ENCODE results near the gene RPH3AL.
"Not testable (repeated sequence)": the region's sequence is repeated elsewhere in the genome, so short reads cannot be mapped to it uniquely, and the experiment has no call there.

The RPH3AL gene

DNA sequence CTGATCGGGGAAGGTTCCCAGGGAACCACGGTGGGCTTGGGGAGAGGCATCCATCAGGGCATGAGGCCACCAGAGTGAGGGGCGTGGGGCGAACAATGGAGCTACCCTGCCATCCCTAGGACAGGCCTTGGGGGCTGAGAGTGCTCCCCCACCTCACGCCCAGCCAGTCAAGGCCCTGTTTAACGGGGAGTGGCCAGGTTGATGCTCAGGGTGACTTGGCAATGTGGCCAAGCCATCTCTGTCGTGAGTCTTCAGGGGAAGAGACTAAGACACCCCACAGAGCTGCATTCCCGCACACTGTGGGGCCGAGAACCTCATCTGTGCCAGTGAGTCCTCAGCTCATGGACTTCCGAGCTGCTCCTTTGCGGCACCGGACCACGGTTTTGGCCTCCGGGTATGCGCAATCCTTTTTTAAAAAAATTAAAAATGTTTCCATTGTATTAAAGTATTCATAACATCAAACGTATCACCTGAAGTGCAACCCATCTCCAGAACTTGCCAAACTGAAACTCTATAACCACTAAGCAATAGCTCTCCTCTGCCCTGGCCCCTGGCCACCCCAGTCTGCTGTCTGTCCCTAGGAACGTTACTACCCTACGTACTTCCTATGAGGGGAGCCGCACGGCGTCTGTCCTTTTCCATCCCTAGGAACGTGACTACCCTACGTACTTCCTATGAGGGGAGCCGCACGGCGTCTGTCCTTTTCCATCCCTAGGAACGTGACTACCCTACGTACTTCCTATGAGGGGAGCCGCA lies 99.3 kb downstream of the RPH3AL start:
- no peak for DNase-seq

DNA sequence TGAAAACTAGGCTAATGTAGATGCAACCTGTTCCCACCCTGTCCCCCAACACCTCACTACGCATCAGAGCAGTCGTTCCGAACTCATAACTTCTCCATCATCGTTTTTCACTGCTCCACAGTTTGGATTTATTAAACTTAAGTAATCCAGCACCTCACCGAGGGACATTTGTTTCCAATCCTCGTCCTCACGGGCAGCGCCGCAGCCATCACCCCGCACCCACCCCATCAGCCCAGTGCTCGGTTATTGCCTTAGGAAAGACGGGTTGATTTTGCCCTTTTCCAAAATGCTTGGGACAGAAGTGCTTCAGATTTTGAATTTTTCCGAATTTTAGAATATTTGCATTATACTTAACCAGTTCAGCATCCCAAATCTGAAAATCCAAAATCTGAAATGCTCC lies 100.2 kb downstream of the RPH3AL start:
- no peak for DNase-seq

DNA sequence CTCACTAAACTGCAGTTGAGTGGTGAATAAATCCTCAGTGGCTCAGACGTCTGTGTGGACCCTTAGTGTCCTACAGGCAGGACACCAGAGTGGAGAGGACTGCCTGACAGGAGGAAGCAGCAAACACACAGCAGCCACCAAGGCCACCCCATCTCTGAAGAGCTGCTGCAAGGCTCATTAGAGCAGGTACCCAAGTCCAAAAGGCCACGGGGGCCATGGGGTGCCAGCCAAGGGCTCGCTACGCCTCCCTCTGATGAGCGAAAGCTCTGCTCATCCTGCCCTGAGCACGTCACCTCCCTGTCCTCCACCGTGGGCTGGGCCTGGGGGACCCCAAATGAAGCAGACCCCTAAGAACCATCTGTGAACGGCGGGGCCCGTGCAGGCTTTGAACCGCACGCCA lies 101.1 kb downstream of the RPH3AL start:
- no peak for DNase-seq

DNA sequence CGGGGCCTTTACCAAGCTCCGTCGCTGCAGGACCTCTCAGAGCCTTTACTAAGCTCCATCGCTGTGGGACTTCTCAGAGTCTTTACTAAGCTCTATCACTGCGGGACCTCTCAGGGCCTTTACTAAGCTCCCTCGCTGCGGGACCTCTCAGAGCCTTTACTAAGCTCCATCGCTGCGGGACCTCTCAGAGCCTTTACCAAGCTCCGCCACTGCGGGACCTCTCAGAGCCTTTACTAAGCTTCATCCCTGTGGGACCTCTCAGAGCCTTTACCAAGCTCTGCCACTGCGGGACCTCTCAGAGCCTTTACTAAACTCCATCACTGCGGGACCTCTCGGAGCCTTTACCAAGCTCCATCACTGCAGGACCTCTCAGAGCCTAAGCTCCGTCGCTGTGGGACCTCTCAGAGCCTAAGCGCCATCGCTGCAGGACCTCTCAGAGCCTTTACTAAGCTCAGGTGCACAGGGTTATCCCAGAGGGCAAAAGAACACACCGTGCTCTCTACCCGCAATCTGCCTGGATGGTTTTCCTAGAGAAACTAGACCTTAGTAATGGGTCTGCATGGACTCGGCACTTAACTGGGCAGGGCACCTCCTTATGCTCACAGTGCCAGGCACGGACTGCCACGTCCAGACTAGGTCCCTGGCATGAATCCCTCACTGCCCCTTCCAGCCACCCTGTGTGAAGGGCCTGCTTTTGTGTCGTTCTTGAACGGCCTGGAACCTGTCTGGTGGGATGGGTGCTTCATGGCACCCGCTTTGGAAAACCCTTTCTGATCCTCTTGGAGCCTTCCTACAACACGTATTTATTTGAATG lies 101.9 kb downstream of the RPH3AL start:
- no peak for DNase-seq

DNA sequence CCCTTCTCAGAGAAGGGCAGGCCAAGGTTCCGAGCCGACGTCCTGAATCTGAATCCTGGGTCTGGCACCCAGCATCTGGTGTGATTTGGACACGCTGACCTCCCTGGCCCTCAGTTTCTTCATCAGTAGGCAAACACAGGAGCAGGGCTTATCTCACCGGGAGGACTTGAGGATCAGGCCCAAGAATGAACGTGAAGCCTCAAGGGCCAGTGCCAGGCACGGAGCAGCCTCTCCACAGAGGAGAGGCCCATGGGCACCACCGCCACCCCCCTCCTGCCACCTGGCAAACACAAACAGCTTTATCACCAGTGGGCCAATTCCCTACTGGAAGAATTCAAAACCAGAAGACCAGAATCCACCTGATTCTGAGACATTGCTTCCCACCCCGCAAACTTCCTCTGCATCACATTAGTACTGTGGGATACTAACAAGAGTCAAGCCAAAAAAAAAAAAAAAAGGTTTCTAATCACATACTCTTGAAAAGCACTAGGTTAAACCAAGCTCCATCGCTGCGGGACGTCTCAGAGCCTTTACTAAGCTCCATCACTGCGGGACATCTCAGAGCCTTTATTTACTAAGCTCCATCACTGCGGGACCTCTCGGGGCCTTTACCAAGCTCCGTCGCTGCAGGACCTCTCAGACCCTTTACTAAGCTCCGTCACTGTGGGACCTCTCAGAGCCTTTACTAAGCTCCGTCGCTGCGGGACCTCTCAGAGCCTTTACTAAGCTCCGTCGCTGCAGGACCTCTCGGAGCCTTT lies 103.2 kb downstream of the RPH3AL start:
- no peak for DNase-seq

DNA sequence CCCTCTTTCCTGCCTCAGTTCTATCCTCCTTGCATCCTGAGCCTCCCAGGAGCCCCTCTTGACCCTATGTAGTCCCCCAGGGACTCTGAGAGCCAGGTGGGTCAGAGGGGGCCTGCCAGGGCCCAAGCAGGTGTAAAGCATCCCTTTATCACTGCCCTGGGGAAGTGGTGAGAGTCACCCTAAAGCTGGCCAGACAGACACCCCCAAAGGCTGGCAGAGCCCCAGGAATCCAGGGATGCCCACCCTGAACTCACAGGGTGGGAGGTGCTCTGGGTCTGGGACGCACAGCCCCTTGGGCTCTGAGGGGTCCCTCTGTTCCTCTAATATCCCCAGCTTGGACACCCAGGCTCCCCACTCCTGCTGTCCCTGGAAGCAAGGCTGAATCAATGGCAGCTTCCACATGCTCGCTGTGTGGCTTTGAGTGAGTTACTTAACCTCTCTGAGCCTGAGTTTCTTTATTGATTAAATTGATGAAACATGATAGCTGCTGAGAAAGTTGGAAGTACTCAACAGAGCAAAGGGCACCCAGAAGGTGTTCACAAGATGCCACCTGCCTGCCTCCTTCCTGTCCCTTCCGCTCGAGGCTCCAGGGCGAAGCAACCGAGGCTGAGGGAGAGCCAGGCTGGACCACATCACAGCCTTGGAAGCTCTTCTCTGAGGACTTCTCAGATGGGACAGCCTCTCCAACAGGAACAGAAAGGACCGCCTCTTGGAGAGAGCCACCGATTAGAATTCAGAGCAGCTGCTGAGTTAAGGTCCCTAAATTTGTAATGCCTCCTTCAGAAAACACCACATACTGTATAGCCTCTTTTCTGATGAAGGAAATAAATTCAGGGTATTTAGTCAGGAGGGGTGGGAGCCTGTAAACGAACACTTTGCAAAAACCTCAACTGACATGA lies 104.0 kb downstream of the RPH3AL start:
- DNase-seq = no peak

DNA sequence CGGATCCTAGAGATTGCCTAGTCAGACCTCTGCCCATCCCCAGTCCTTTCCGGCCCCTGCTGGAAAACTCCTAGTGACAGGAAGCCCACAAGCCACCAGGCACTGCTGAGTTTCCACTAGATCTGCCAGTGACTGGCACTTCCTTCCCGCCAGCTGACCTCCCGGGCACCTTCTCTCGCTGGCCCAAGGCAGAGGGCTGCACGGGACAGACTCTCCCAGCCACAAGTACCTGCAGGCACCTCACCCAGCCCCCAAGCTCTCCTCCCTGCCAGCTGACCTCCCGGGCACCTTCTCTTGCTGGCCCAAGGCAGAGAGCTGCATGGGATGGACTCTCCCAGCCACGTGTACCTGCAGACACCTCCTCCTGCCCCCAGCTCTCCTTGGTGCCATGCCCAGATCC lies 104.8 kb downstream of the RPH3AL start:
- DNase-seq = no peak

DNA sequence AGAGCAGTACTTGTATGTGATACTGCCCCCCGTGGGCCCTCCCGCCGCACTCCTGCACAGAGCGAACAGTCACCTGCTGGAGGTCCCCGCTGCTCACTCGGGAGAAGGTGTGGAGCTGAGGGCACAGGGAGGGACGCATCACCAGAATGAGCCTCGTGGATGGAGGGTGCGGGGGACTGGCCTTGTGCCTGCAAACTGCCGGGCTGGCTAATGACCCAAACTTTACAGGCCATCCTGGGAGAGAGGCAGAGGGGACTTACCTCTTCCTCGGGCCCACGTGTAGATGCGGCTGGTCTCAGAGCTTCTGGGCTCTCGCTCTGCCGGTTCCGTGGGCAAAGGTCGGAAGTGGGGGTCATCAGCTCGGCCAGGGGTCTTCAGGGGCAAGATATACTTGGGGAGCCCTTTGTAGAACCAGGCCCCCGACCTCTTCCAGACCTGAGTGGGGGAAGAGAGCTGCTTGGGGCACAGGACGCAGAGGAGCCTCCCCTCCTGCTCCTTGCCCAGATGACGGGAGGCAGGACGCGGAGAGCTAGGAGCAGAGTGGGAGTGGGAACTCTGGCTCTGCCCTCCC lies 105.7 kb downstream of the RPH3AL start:
- no peak for DNase-seq

DNA sequence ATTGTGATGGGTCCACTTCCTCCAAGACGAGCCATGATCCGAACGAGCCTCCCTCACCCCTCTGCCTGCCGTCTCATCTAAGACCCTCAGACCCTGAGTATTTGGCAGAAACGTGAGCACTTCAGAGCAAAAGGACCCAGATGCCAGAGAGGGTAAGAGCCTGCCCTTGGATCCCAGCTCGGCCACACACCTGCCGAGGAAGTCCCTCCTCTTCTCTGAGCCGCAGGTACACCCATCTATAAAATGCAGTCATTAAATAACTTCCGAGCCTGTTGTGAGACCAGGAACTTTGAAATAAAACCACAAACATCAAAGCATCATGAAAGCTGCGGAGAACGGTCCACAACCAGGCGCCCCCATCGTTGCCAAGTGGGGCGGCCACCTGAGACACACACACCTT lies 106.4 kb downstream of the RPH3AL start:
- no peak for DNase-seq

DNA sequence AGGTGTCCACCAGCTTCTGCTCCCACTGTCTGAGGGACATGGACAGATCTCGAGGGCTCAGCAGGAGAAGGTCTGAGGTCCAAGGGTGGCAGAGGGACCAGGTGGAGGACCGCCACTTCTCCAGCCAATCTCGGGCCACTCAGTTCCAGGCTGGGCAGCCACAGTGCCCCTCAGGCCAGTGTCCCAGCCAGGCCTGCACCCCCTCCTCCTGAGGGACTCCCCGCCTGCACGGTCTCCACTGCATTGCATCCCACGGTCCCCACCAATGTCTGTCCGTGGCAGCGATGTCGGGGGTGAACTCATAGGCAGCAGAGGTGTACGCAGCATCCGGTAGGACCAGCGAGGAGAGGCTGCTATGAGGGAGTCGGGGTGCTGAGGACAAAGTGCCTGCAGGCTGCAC lies 107.0 kb downstream of the RPH3AL start:
- no peak for DNase-seq

DNA sequence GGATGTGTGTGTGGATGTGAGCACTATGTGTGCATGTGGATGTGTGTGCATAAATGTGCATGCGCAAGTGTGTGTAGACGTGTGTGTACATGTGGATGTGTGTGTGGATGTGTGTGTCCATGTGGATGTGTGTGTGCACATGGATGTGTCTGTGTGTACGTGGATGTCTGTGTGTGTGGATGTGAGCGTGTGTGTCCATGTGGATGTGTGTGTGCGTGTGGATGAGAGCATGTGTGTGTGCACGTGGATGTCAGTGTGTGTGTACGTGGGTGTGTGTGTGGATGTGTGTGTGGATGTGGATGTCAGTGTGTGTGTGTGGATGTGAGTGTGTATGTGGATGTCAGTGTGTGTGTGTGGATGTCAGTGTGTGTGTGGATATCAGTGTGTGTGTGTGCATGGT lies 107.6 kb downstream of the RPH3AL start:
- DNase-seq = no peak

DNA sequence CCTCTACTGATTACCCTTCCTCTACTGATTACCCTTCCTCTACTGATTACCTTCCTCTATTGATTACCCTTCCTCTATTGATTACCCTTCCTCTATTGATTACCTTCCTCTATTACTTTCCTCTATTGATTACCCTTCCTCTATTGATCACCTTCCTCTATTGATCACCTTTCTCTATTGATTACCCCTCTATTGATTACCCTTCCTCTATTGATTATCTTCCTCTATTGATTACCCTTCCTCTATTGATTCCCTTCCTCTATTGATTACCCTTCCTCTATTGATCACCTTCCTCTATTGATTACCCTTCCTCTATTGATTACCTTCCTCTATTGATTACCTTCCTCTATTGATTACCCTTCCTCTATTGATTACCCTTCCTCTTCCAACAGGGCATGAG lies 108.7 kb downstream of the RPH3AL start:
- DNase-seq = not testable (repeated sequence)

DNA sequence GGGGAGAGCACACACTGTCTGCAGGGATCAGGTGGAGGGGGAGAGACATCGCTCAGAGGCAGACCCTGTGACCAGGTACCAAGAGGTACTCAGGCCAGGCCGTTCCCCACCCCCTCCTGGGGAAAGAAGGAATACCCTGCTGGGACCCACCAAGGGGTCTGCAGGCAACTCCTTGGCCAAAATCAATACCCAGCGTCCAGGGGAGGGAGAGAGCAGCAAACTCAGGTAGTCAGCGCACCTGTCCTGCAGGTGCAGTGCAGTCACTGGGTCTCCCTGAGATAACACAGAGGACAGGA lies 113.7 kb downstream of the RPH3AL start:
- DNase-seq = no peak

DNA sequence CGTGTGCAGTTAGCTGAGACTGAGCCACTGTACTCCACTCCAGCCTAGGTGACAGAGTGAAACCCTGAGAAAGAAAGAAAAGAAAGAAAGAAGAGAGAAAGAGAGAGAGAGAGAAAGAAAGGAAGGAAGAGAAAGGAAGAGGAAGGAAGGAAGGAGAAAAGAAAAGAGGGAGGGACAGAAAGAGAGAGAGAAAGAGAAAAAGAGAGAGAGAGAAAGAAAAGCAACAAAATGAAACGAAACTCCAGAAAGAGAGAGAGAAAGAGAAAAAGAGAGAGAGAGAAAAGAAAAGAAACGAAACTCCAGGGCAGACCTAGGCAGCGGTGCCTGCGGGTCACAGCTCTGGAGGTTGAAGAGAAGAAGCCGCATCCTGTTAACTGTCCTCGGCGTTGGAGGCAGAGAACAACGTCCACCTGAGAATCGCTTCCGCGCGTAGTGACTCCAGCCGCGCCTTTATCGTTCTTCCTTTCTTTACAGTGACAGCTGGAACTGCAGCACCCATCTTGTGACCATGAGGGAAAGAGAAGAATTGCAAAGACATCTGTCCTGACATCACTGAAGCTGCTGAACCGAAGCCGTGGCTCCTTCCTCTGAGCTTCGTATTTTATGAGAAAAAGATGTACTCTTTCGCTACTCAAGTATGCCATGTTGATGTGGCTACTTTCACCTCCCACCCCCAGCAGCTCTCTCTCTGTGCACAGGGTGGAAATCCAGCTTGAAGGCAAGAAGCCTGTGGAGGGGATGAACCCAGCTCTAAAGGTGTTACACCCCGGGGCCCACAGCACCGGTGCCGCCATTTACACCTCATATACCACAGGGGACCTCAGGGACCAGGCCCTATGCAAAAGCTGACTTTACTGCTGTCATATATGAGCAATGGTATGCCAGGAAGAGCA lies 114.3 kb downstream of the RPH3AL start:
- DNase-seq = no peak

DNA sequence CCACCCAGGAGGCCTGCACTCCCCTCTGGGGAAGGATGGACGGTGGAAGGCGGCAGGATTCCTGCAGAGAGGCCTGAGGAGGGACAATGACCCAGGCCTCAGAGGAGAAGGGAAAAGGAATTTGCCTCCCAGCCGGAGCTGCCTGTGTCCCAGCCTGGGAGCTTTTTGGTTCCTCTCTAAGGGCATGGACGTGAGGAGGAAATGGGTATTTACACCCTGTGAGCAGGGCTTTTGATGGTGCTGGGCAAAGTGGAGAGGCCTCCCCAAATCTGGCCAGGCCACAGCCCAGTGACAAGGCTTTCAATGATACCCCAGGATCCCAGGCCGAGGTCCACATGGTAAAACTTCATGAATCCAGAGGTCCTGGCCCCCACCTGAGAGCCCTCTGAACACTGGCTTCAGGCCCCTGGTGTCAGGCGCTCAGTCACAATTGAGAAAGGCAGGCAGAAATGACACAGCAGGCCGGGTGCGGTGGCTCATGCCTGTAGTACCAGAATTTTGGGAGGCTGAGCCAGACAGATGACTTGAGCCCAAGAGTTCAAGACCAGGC lies 115.1 kb downstream of the RPH3AL start:
- DNase-seq = no peak

DNA sequence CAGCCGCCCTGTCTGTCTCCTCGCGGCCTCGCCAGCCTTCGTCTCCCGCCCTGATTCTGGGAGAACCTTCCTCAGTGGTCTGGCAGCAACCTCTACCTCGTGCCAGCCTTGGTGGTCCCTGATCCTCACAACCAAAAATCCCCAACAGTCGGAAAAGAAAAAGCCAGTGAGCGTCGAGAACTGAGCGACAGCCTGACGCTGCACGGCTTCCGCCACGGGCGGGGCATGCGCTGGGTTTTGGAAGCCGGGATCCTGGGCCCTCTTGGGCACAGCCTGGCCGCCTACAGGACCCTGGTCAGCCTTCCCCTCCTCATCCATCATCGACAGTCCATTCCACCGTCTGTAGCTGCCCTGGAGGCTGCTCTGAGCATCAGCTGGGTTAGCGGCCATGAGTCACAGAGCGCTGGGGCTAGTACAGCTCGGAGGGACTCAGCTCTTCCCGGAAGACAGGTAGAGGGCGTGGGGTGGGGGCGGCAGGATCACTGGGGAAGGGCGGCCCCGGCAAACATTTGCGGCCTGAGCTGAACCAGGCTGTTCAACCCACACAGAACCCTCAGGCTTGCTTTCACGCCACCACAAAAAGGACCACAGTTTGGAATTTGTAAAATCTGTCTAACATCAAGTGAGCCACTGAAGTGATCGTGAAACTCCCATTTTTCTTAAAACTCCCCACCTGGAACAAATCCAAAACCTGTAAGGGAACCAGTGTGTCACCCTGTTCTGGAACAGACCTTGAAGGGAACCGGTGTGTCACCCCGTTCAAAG lies 115.8 kb downstream of the RPH3AL start:
- DNase-seq = no peak

DNA sequence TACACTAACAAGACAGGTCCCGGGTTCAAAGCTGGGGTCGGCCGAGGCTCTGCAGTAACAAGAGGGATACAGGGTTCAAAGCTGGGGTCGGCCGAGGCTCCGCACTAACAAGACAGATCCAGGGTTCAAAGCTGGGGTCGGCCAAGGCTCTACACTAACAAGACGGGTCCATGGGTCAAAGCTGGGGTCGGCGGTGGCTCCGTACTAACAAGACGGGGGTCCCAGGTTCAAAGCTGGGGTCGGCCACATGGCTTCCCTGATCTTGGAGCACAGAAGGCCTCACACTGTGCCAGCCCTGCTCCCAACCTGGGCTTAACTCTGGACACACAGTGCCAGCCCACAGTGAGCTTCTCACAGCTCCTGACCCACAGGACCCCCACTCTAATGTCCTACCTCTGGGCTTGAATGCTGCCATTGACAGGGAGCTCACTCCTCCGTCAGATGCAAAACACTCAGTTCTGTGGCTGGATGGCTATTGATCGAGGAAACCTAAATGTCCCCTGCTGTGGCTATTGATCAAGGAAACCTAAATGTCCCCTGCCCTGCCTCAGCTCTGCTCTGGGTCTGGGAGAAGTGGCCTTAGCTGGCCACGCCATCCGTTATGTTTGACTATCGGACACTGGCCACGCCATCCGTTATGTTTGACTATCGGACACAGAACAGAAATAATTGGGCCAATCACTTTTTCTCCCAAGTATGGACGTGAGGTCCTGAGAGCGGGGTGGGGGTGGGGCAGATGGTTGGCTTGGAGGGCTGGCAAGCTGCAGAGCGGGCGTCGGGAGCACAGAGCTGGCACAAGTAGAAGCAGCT lies 116.6 kb downstream of the RPH3AL start:
- no peak for DNase-seq

DNA sequence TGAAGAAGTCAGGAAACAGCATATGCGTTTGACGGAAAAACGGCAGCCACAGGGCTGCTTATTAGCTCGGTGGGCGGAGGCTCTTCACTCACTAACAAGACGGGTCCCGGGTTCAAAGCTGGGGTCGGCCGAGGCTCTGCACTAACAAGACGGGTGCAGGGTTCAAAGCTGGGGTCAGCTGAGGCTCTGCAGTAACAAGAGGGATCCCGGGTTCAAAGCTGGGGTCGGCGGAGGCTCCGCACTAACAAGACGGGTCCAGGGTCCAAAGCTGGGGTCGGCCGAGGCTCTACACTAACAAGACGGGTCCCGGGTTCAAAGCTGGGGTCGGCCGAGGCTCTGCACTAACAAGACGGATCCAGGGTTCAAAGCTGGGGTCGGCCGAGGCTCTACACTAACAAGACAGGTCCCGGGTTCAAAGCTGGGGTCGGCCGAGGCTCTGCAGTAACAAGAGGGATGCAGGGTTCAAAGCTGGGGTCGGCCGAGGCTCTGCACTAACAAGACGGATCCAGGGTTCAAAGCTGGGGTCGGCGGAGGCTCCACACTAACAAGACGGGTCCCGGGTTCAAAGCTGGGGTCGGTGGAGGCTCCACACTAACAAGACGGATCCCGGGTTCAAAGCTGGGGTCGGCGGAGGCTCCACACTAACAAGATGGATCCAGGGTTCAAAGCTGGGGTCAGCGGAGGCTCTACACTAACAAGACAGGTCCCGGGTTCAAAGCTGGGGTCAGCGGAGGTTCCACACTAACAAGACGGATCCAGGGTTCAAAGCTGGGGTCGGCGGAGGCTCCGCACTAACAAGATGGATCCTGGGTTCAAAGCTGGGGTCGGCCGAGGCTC lies 117.4 kb downstream of the RPH3AL start:
- DNase-seq = not testable (repeated sequence)

All from CD4-positive, alpha-beta T cell treated with Interleukin-21 for 1 hour (primary cell).